Measurements from ENCODE around the gene EIF3F. TPM values are rescaled to one million over a fixed set of nuclear protein-coding genes. Genes with fewer than 3 reads are reported as not detected.

The EIF3F gene
- total RNA-seq, 1 donor from 2014 or later, result 200 TPM

DNA sequence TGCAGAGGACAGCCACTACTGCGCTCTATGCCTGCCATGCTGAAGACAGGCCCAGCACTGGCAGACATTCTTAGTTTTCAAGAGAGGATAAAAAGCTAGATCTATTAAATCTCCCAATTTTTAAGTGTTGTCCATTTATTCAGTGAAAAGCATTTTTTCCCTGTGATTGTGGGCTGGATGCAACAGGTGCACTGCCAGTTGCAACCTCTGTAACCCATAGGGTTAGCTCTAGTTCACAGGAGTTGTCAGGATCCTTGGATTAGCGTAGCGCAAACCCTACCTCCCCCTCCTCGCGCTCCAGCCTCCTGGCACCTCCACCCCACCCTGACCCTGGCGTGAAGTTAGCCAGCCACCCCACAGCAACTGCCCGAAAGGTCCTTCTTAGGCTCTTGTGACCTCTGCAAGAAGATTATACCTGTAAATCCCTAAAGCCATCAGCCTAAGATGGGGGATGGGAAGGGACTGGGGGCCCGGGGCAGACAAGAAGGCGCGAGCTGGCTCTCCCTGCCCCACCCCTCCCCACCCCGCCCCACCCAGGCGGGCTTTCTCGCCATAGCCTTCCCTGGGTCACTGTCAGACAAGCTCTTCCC is 30.9 kb downstream of the EIF3F start:
- no peak for TF ChIP-seq CTCF (IDR thresholded peaks at IDR 0.05)
- peaks cover 50% of the 10 kb centered on the region for H3K27me3 ChIP-seq
- DNase-seq, result peak; percentile 52

DNA sequence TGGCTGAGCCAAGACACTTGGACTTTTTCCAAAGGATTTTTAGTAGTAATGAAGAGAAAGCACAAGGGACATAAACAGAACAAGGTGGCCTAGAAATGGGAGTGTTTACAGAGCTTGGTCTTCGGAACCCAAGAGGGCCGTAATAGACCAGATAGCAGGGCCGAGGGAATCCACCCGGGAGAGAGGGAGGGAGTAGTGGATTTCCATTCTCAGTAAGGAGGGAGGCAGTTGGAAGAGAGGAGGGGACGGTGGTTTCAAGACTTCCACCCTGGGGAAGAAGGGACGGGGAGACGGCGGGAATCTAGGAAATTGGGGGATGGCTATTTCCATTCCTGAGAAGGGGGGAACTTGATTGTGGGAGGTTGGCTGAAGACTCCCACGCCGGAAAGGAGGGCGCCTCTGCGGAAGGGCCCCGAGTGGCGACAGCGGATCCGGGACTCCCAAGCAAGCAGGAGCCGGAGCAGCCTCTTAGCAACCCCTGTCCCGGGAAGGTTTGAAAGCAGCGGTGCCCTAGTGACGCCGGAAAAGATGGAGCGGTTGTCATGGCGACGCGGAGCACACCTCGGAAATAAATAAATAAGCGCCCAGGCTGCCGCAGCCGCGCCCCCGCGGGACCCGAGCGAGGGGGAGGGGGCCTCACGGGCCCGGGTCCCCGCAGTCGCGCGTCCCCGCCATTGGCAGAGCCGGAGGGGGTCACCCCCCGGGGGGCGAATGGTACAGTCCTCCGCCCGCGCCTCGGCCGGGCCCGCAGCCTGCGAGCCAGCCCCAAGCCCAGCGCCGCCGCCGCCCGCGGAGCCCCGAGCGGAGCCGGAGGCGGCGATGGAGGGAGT is 31.6 kb downstream of the EIF3F start:
- peak overlapping the region; percentile 55 for H3K4me3 ChIP-seq
- TF ChIP-seq CTCF (IDR thresholded peaks at IDR 0.05), result no peak
- H3K9me3 ChIP-seq, result no peaks in the 10 kb centered on the region
- peaks cover 50% of the 10 kb centered on the region for H3K27me3 ChIP-seq
- H3K36me3 ChIP-seq, result no peaks in the 10 kb centered on the region
- intact Hi-C loops (cut with DNase I), result no loop called here
- ATAC-seq (peak; percentile 60), DNase-seq (peak; percentile 71)
- H3K27ac ChIP-seq, result no peak overlapping the region
- H3K4me1 ChIP-seq, result peaks cover 6% of the 10 kb centered on the region

More for the DNA sequence above, 30.9 kb downstream of the EIF3F start:
- H3K4me1 ChIP-seq, result peaks cover 6% of the 10 kb centered on the region
- no peak overlapping the region for H3K4me3 ChIP-seq
- intact Hi-C loops (cut with DNase I), result no loop called here
- H3K36me3 ChIP-seq, result no peaks in the 10 kb centered on the region
- no peak for ATAC-seq
- H3K9me3 ChIP-seq, result no peaks in the 10 kb centered on the region
- no peak overlapping the region for H3K27ac ChIP-seq

DNA sequence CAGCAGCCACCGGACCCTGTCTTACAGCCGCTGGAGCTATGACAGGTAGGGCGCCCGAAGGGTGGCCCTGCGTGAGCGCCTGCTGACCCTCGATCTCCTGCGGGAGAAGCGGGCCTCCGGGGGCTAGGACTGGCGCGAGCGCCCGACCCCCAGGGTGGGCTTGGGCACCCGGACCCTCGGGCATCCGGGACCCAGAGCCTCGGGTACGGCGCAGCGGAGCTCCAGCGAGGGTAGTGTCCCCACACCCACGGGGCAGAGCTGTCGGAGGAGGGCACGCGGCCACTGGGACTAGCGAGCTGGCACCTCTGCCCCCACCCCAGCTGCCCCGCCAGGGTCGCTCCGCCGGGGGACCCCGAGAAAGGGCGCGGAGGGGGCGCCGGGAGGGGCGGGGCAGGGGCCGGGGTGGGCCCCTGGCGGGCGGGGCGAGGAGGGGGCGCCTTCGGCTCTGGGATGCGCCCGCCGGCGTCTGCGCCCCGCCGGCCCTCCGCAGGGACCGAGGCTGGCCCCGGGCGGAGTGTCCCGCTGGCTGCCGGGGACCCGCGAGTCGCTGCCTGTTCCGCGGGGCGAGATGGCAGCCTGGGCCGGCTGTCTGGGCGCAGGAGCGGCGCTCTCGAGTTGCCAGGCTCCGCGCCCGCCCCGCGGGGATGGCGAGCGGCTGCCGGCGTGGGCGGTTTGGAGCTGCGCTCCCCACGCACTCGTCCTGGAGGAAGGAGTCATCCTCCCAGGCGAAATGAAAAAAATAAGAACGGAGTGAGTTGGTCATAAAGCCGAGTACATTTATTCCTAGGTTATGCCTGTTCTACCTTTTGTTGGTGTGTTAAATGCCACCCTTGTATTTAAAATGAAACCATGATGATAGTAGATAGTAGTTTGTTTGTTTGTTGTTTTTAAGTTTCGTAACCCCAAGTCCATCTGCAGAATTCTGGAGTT is 32.4 kb downstream of the EIF3F start:
- Histone ChIP-seq H3K27me3 (peaks cover 50% of the 10 kb centered on the region), H3K36me3 (no peaks in the 10 kb centered on the region), H3K4me1 (peaks cover 6% of the 10 kb centered on the region), H3K9me3 (no peaks in the 10 kb centered on the region), H3K27ac (no peak overlapping the region), H3K4me3 (peak overlapping the region; percentile 55)
- ATAC-seq (peak; percentile 46), DNase-seq (peak; percentile 66)
- TF ChIP-seq CTCF (IDR thresholded peaks at IDR 0.05), result no peak
- intact Hi-C loops (cut with DNase I), result no loop called here

DNA sequence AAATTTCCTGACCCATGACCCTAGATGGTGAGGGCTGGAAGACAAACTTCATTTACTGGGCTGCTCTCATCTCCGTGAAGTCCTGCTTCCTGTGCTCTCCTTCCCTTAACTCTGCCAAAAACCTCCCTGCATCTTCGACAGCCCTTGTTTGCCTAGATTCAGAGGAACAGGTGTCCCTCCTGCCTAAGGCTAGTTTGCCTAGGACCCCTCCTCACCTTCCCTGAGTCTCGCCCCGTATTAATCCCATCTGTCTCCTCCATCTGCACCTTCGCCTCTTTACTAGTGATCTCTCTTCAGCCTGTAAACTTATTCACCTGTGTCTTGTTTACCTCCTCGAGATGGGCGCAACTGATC is 33.1 kb downstream of the EIF3F start:
- Histone ChIP-seq H3K4me1 (peaks cover 6% of the 10 kb centered on the region), H3K9me3 (no peaks in the 10 kb centered on the region), H3K36me3 (no peaks in the 10 kb centered on the region), H3K27ac (no peak overlapping the region), H3K4me3 (peak overlapping the region; percentile 55), H3K27me3 (peaks cover 50% of the 10 kb centered on the region)
- ATAC-seq (no peak), DNase-seq (no peak)
- intact Hi-C loops (cut with DNase I), result no loop called here
- no peak for TF ChIP-seq CTCF (IDR thresholded peaks at IDR 0.05)

DNA sequence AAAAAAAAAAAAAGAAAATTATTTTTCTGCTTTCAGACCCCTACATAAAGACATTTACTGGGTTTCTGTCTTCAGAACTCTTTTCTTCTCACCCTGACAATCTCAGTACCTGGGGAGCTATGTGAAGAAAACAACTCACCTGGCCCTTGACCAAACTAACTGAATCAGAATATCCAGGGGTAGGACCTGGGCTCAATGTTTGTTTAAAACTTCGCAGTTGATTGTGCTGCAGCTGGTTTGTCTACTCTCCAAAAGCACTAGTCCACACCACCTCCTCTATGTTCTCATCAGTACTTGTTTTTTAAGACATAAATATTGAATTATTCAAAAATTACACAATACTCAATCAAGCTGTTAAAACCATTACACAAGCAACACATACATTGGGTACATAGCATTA is 34.8 kb downstream of the EIF3F start:
- peaks cover 6% of the 10 kb centered on the region for H3K4me1 ChIP-seq
- H3K4me3 ChIP-seq, result no peak overlapping the region
- DNase-seq, result no peak
- no peak overlapping the region for H3K27ac ChIP-seq
- peaks cover 42% of the 10 kb centered on the region for H3K27me3 ChIP-seq
- intact Hi-C loops (cut with DNase I), result no loop called here
- H3K9me3 ChIP-seq, result no peaks in the 10 kb centered on the region
- ATAC-seq, result no peak
- TF ChIP-seq CTCF (IDR thresholded peaks at IDR 0.05), result no peak
- no peaks in the 10 kb centered on the region for H3K36me3 ChIP-seq

Data from upper lobe of right lung (tissue), 1 donor.